GM12873 (cell line): ENCODE results near the gene PLEKHM2.

Source experiments
- TF ChIP-seq, protein P1 (sequence below): IDR thresholded peaks from 2 replicates; pipeline ENCODE4 v1.5.1; 2012; ENCODE audit warnings: low read depth, mild to moderate bottlenecking, moderate library complexity, low read length, control low read depth; ENCODE audit not compliant: insufficient read depth; ENCODE audit errors: missing control alignments

The PLEKHM2 gene

GRCh38 chr1:15737324-15738319 is 53.5 kb downstream of the PLEKHM2 start:
- TF ChIP-seq, protein P1, sequence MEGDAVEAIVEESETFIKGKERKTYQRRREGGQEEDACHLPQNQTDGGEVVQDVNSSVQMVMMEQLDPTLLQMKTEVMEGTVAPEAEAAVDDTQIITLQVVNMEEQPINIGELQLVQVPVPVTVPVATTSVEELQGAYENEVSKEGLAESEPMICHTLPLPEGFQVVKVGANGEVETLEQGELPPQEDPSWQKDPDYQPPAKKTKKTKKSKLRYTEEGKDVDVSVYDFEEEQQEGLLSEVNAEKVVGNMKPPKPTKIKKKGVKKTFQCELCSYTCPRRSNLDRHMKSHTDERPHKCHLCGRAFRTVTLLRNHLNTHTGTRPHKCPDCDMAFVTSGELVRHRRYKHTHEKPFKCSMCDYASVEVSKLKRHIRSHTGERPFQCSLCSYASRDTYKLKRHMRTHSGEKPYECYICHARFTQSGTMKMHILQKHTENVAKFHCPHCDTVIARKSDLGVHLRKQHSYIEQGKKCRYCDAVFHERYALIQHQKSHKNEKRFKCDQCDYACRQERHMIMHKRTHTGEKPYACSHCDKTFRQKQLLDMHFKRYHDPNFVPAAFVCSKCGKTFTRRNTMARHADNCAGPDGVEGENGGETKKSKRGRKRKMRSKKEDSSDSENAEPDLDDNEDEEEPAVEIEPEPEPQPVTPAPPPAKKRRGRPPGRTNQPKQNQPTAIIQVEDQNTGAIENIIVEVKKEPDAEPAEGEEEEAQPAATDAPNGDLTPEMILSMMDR = no peak

DNA sequence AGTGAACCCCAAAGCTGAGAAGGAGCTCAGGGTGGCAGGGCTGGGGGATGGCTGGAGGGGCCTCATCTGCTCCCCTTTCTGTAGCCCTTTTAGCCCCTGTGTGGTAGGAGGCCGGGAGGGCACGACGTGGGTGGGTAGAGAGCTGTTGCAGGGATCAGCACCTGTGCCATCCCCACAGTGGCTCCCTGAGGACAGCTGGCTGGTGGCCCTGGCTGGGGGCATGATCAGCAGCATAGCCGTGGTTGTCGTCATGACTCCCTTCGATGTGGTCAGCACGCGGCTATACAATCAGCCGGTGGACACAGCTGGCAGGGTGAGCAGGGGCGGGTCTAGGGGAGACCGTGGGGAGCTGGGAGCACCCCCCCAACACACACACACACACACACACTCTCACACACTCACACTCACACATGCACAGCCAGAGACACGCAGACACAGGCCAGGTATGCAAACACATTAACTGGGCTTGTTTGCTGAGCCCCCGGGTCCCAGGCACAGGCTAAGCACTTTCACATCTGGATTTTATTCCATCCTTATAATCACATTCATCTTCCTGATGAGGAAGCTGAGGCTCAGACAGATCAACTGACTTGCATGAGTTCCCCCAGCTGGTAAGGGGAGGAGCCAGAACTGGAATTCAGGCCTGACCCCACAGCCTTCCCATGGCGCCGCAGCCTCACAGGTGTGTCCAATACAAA is 54.4 kb downstream of the PLEKHM2 start:
- TF ChIP-seq, protein P1 = no peak

- TF ChIP-seq, protein P1 = no peak
These were observed 55.1 kb downstream of the PLEKHM2 start for GRCh38 chr1:15739259-15739658.

GRCh38 chr1:15739745-15740144 is 55.6 kb downstream of the PLEKHM2 start:
- TF ChIP-seq, protein P1 = peak; percentile 21

DNA sequence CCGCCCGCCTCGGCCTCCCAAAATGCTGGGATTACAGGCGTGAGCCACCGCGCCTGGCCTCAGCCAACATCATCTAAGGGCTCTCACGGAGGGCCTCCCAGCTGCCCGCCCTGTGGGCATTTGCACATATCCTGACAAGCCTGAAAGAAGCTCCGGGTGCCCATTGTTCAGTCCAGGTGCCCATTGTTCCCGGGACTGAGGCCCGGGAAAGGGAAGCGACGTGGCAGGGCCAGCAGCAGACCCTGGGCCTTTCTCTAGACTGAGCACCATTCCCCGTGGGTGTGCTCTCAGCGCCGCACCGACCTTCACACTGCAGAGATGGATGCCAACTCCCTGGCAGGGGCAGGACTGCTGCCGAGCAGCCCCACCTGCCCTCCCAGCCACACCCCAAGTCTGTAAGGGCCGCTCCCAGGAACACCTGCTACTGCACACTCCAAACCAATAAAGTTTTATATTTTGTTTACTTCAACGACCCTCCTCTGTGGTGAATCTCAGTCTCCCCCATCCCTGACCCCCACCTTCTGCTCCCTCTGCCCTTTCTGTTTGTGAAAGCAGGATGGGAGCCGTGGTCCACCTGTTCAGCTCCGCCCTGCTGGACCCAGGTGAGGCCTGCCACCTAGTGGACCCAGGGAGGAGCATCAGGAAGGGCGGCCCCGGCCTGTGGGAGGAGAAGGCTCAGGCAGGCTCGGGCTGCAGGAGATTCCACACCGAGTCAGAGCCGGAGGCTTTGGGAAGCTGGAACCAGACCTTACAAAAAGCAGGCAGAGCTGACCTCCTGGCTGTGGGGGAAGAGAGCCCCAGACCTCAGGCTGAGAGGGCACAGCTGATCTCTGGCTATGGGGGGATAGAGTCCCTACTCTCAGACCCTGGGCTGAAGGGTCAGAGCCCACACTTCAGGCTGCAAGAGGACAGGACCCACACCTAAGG is 57.1 kb downstream of the PLEKHM2 start:
- TF ChIP-seq, protein P1 = peak; percentile 88

DNA sequence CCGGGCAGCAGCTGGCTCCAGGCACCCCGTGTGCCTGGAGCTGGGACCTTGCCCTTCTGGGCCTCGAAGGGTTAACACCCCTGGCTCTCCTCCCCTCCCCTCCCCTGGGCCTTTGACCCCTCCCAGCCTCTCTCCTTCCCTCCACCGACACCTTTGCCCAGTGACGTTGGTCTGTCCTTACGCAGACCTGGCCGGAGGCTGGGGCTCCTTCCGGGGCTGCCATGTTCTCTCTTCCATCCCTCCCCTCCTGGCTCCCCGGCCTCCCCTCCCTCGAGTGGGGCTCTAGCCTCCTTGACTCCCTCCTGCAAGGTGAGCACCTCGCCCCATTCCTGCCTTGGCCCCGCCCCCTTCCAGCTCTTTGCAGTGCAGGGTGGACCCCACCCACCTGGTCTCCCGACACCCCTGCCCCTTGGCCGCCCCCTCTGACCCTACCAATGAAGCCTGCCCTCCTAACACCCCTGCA is 58.2 kb downstream of the PLEKHM2 start, which contains the start of gene TMEM82:
TMEM82 (plus strand) TSS at position 161 of the 463 bp plus-strand sequence; CDS start at position 222, 61 bp downstream.
- TF ChIP-seq, protein P1 = no peak
